GM12874 (cell line): ENCODE results near the gene JAZF1.

Experiments used
- CTCF ChIP-seq: IDR thresholded peaks from 2 replicates; pipeline ENCODE4 v1.5.1; 2011; ENCODE audit warnings: low read depth, mild to moderate bottlenecking, control low read depth, low read length, moderate library complexity; ENCODE audit not compliant: insufficient read depth

The JAZF1 gene

DNA sequence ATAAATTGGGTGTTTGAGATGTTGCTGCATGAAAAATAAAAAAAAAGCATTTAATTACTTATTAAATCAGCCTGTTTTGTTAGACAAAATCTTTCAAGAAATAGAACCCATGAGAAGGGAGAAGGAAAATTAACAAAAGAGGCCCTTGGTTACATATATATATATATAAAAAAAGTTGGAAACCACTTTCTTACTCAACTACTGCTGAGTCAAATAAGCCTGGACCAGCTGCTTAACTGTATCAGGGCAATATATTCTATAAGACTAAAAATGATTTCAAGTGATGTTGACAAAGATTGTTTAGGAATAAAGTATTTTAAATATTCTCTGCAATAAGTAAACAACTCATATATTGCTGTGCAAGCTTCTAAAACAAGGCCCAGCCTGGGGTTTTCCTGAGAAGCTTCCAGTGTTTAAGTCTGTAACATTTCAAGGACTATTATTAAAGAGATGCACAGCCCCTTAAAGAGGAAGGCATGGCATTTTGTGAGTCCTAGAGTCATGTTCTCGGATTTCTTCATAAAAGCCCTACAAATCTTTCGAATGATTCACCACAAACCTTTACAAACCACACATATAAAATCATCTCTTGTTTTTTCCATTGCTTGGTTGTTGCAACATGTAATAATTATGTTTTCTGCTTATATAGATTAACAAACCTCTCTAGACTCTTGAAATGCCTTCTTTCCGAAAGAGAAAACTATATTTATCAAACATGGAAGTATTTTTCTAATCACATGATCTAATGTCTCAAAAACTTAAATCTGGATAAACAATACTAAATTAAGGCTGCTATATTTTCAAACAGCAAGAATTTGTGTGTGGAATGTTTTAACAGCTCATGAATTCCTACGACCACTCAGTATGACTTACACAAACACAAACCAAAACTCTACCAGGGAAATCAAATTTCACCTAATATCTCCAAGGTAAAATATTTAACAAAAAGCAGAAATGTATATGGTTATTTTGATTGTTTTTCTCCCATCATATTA lies 14.3 kb downstream of the JAZF1 start:
- TF ChIP-seq CTCF: no peak

DNA sequence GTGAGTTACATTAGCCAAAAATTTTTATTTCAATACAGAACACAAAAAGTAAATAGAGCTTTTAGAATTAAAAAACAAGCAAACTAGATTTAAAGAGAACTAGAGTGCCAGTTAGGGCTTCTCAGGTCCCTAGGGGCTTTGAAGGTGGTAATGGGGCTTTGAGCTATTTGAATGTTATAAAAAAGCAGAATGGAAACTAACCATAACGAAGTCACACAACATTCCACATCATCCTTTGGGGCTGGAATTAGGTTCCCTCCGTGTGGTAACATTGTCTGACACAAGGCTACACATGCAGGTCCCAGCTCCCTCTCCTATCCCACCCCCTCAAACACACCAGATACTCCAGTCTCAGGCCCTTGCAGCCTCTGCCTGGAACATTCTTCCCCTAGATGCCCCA lies 15.3 kb downstream of the JAZF1 start:
- TF ChIP-seq CTCF: no peak

- no peak for TF ChIP-seq CTCF
Observed at GRCh38 chr7:28163949-28164348, 16.6 kb downstream of the JAZF1 start.

DNA sequence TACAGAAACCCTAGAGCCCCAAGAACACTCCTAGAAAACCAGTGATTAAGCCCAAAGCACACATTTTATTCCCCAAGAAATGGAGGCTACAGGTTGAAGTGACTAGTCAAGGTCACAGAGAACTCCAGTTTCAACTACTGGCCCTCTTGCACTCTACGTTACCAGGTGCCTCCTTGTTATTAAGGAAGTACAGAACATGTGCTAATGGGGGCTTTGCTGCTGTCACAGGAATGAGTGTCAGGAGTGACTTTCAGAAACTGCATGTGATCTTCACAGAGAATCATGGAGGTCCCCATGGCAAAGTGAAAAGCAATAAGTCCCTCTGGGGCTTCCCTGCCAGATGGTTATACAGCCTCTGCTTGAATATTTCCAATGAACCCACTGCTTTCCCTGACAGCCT lies 19.3 kb downstream of the JAZF1 start:
- TF ChIP-seq CTCF: no peak

- no peak for TF ChIP-seq CTCF
Observed at GRCh38 chr7:28160551-28160991, 20.0 kb downstream of the JAZF1 start.

DNA sequence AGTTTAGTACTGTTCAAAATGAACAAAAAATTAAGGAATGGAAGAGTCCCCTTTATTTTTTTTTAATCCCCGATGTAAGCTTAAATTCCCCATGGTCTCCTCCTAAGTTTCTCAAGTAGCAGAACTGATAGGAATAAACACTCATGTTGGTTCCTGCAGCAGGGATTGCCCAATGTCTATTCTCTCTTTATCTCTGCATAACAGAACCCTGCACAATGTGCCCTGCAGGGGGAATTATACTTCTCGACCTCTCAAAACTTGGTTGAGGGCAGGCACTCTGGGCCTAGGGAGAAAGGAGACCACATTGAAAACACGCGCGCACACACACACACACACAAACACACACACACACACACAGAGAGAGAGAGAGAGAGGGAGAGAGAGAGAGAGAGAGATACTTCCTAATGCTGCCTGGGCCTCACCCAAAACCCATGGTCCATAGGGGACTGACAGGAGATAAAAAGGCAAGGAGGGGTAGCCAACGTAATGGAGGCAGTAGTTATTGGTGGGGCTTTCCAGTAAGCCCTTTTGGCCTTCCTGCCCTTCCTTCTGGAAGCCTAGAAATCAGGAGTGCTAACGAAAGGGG lies 22.7 kb downstream of the JAZF1 start:
- TF ChIP-seq CTCF: no peak

DNA sequence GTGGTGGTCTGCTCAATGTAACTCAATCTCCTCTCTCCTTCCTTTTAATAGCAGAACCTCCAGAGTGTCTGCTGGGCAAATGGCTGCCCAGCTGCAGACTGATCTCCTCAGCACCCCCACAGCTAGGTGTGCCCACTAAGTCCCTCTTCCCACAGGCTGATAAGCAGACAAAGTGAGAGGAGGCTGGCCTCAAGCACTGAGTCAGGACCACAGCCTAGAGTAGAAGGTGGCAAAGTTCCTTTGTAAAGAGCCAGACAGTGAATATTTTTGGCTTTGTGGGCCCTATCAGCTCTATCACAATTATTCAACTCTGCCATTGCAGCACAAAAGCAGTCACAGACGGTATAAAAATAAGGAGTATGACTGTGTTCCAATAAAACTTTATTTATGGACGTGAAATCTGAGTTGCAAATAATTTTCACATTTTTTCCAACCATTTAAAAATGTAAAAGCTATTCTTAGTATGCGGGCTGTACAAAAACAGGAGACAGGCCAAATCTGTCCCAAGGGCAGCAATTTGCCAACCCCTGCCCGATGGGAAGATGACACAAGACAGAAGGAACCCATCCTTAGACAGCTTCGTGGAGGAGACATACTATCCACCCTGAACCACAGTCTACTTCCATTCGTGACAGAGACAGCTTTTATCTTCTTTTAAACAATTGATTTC lies 23.4 kb downstream of the JAZF1 start:
- TF ChIP-seq CTCF: no peak
